Measurements from ENCODE around the gene OR9A2. TPM values are rescaled to one million over a fixed set of nuclear protein-coding genes. Genes with fewer than 3 reads are reported as not detected.

OR9A2 gene
- total and polyA plus RNA-seq, 2 experiments from 2014 or later, result 0.60 TPM; not detected in 1

DNA sequence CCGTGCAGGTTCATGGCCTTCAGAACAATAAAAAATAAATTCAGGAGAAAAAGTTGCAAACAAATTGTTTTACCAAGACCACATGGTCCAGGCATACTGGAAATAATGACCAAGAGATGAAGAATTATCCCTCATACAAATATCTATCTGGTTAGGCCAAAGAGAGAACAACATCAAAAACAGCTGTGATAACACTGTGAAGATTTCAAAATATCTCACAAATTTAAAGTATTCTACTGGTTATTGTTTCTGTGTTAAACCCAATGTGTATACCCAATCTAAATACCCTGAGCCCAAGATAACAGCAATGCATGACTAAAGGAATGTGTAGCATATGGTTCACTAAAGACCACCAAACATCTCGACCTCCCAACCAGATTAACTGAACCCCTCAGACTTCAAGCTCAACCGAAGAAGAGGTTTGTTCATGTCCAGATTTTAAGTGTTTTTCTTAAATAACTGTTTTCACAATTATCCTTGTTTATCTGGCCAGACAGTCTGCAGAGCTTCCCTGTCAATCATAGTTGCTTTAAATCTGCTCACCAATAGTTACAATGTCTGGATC lies 10.9 kb downstream of the OR9A2 start:
- Histone ChIP-seq H3K36me3 (no peaks in the 10 kb centered on the region), H3K27ac (no peak overlapping the region), H3K4me1 (ENCODE audit: low read depth) (no peaks in the 10 kb centered on the region), H3K27me3 (no peaks in the 10 kb centered on the region), H3K4me3 (no peak overlapping the region), H3K9me3 (ENCODE audit: low read depth) (no peaks in the 10 kb centered on the region)
- TF ChIP-seq CTCF (IDR thresholded peaks at IDR 0.05; ENCODE audit: low read depth, low read length), result no peak
- DNase-seq (ENCODE audit: low read depth in 1 of 2, low spot score in 1 of 2), result peak in 1 of 2 donors; percentile 23

- no peak overlapping the region for H3K27ac ChIP-seq
These were observed 11.8 kb downstream of the OR9A2 start for GRCh38 chr7:143015084-143015483.

GRCh38 chr7:143013893-143014292 lies 13.0 kb downstream of the OR9A2 start:
- no peaks in the 10 kb centered on the region for H3K36me3 ChIP-seq
- no peaks in the 10 kb centered on the region for H3K9me3 ChIP-seq (ENCODE audit: low read depth)
- no peak for TF ChIP-seq CTCF (IDR thresholded peaks at IDR 0.05; ENCODE audit: low read depth, low read length)
- H3K27ac ChIP-seq, result no peak overlapping the region
- no peaks in the 10 kb centered on the region for H3K4me1 ChIP-seq (ENCODE audit: low read depth)
- peak in 1 of 2 donors; percentile 87 for DNase-seq (ENCODE audit: low read depth in 1 of 2, low spot score in 1 of 2)
- no peak overlapping the region for H3K4me3 ChIP-seq
- no peaks in the 10 kb centered on the region for H3K27me3 ChIP-seq

More at GRCh38 chr7:143015084-143015483, 11.8 kb downstream of the OR9A2 start:
- H3K27me3 ChIP-seq, result no peaks in the 10 kb centered on the region
- H3K4me1 ChIP-seq (ENCODE audit: low read depth), result no peaks in the 10 kb centered on the region
- no peak for DNase-seq (ENCODE audit: low read depth in 1 of 2, low spot score in 1 of 2)
- TF ChIP-seq CTCF (IDR thresholded peaks at IDR 0.05; ENCODE audit: low read depth, low read length), result no peak
- H3K36me3 ChIP-seq, result no peaks in the 10 kb centered on the region
- H3K4me3 ChIP-seq, result no peak overlapping the region
- H3K9me3 ChIP-seq (ENCODE audit: low read depth), result no peaks in the 10 kb centered on the region

DNA sequence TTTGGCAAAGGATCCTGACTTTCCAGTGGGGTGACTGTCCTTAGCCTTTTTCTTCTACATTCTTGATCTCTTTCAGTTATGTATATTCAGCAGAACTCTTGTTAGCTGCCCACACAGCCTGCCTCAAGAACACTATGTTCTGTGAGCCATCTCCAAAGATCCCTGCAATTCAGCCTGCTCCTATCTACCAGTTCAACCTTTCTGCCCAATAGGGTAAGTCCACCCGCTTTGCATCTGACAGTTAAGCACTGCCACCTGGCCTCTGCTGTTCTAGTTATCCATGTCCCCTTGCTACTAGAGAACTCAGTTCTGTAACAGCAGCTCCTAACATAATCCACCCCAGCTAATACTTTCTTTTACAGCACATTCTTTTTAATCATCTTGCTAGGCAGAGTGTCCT lies 13.5 kb downstream of the OR9A2 start:
- H3K4me1 ChIP-seq (ENCODE audit: low read depth), result no peaks in the 10 kb centered on the region
- H3K4me3 ChIP-seq, result no peak overlapping the region
- H3K9me3 ChIP-seq (ENCODE audit: low read depth), result no peaks in the 10 kb centered on the region
- H3K36me3 ChIP-seq, result no peaks in the 10 kb centered on the region
- DNase-seq (ENCODE audit: low read depth in 1 of 2, low spot score in 1 of 2), result peak in 1 of 2 donors; percentile 70
- no peak overlapping the region for H3K27ac ChIP-seq
- TF ChIP-seq CTCF (IDR thresholded peaks at IDR 0.05; ENCODE audit: low read depth, low read length), result no peak
- H3K27me3 ChIP-seq, result no peaks in the 10 kb centered on the region

DNA sequence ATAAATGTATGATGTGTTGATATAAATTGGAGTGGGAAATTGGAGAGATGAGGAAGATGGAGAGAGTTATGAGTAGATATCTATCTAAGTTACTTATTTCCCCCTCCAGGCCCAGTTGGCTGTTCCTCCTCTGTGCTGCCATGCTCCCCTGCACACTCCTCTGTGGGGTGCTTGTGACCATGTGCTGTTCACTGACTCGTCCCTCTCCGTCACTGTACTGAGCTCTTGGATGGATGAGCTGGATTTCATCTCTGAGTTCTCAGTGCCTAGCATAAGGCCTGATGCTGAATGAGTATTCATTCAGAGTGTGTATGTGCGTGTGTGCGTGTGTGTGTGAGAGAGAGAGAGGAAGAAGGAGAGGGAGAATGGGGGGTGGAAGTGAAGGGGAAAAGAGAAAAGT lies 14.5 kb downstream of the OR9A2 start:
- DNase-seq (ENCODE audit: low read depth in 1 of 2, low spot score in 1 of 2), result no peak
- no peak for TF ChIP-seq CTCF (IDR thresholded peaks at IDR 0.05; ENCODE audit: low read depth, low read length)
- H3K27ac ChIP-seq, result no peak overlapping the region
- H3K4me3 ChIP-seq, result no peak overlapping the region
- H3K36me3 ChIP-seq, result no peaks in the 10 kb centered on the region
- H3K27me3 ChIP-seq, result no peaks in the 10 kb centered on the region
- no peaks in the 10 kb centered on the region for H3K9me3 ChIP-seq (ENCODE audit: low read depth)
- no peaks in the 10 kb centered on the region for H3K4me1 ChIP-seq (ENCODE audit: low read depth)

Measured in cardiac muscle cell (in vitro differentiated cells and primary cell).